Measurements from ENCODE around the gene SELL. TPM values are rescaled to one million over a fixed set of nuclear protein-coding genes. Genes with fewer than 3 reads are reported as not detected.
A peak's percentile ranks its signal among the peaks of the same experiment; 100 is the strongest.
"Not testable (repeated sequence)": the region's sequence is repeated elsewhere in the genome, so short reads cannot be mapped to it uniquely, and the experiment has no call there.

Gene SELL
- polyA plus RNA-seq, 1 donor from 2014 or later: 1,261 TPM

GRCh38 chr1:169692756-169693460, 18.5 kb downstream of the SELL start:
- peaks cover 68 to 86% (median 79%) of the 10 kb centered on the region in 3 donors for H3K4me1 Mint-ChIP-seq
- H3K27ac Mint-ChIP-seq: peak overlapping the region; percentile 41 to 98 (median 87)
- H3K27me3 Mint-ChIP-seq: no peaks in the 10 kb centered on the region
- H3K9me3 Mint-ChIP-seq: no peaks in the 10 kb centered on the region
- peaks cover 9% of the 10 kb centered on the region for H3K36me3 Mint-ChIP-seq
- peak overlapping the region; percentile 22 to 78 (median 50) for H3K4me3 Mint-ChIP-seq

GRCh38 chr1:169690489-169690888, 20.9 kb downstream of the SELL start:
- H3K27ac Mint-ChIP-seq: peak overlapping the region; percentile 84 to 98 (median 85)
- peaks cover 50 to 67% (median 62%) of the 10 kb centered on the region in 3 donors for H3K4me1 Mint-ChIP-seq

GRCh38 chr1:169689395-169689794, 22.0 kb downstream of the SELL start:
- no peaks in the 10 kb centered on the region for H3K27me3 Mint-ChIP-seq
- H3K4me3 Mint-ChIP-seq: peak overlapping the region in 2 of 4 donors; percentile 34 to 61
- peaks cover 39 to 56% (median 51%) of the 10 kb centered on the region in 3 donors for H3K4me1 Mint-ChIP-seq
- no peaks in the 10 kb centered on the region for H3K9me3 Mint-ChIP-seq
- peak overlapping the region; percentile 84 to 98 (median 85) for H3K27ac Mint-ChIP-seq
- peaks cover 3% of the 10 kb centered on the region for H3K36me3 Mint-ChIP-seq

More at GRCh38 chr1:169690489-169690888, 20.9 kb downstream of the SELL start:
- Mint-ChIP-seq H3K4me3 (peak overlapping the region in 3 of 4 donors; percentile 52 to 78 (median 53)), H3K27me3 (no peaks in the 10 kb centered on the region), H3K36me3 (peaks cover 3% of the 10 kb centered on the region), H3K9me3 (no peaks in the 10 kb centered on the region)

- H3K9me3 Mint-ChIP-seq, H3K36me3 Mint-ChIP-seq, H3K4me3 Mint-ChIP-seq, H3K27me3 Mint-ChIP-seq: not testable (repeated sequence)
- H3K4me1 Mint-ChIP-seq: peaks cover 29 to 46% (median 41%) of the 10 kb centered on the region in 3 donors
- H3K27ac Mint-ChIP-seq: peak overlapping the region in 2 of 3 donors; percentile 21 to 80
These were observed 23.0 kb downstream of the SELL start for GRCh38 chr1:169688377-169688776.

GRCh38 chr1:169683661-169684060, 27.8 kb downstream of the SELL start:
- Mint-ChIP-seq H3K4me3 (peak overlapping the region in 1 of 4 donors; percentile 63), H3K36me3 (no peaks in the 10 kb centered on the region), H3K27me3 (no peaks in the 10 kb centered on the region), H3K27ac (no peak overlapping the region), H3K9me3 (no peaks in the 10 kb centered on the region), H3K4me1 (peaks cover 27 to 37% (median 34%) of the 10 kb centered on the region in 3 donors)

GRCh38 chr1:169683168-169683567, 28.3 kb downstream of the SELL start:
- peaks cover 27 to 34% (median 34%) of the 10 kb centered on the region in 3 donors for H3K4me1 Mint-ChIP-seq
- H3K36me3 Mint-ChIP-seq, H3K27ac Mint-ChIP-seq, H3K27me3 Mint-ChIP-seq, H3K9me3 Mint-ChIP-seq: not testable (repeated sequence)
- H3K4me3 Mint-ChIP-seq: peak overlapping the region in 1 of 4 donors; percentile 63

- Mint-ChIP-seq H3K27me3 (no peaks in the 10 kb centered on the region), H3K9me3 (no peaks in the 10 kb centered on the region), H3K4me3 (peak overlapping the region; percentile 60 to 90 (median 82)), H3K36me3 (no peaks in the 10 kb centered on the region), H3K4me1 (peaks cover 35 to 42% (median 39%) of the 10 kb centered on the region in 3 donors), H3K27ac (peak overlapping the region in 2 of 3 donors; percentile 91 to 95)
These were observed 29.3 kb downstream of the SELL start for GRCh38 chr1:169682071-169682470.

GRCh38 chr1:169681140-169681539, 30.3 kb downstream of the SELL start:
- no peaks in the 10 kb centered on the region for H3K36me3 Mint-ChIP-seq
- H3K27me3 Mint-ChIP-seq: no peaks in the 10 kb centered on the region
- no peaks in the 10 kb centered on the region for H3K9me3 Mint-ChIP-seq
- peak overlapping the region in 3 of 4 donors; percentile 73 to 89 (median 74) for H3K4me3 Mint-ChIP-seq
- H3K4me1 Mint-ChIP-seq: peaks cover 42 to 50% (median 47%) of the 10 kb centered on the region in 3 donors
- peak overlapping the region in 2 of 3 donors; percentile 91 to 95 for H3K27ac Mint-ChIP-seq

- Mint-ChIP-seq H3K27me3 (no peaks in the 10 kb centered on the region), H3K9me3 (no peaks in the 10 kb centered on the region), H3K4me3 (peak overlapping the region; percentile 18 to 89 (median 74)), H3K27ac (peak overlapping the region in 2 of 3 donors; percentile 91 to 95), H3K36me3 (no peaks in the 10 kb centered on the region), H3K4me1 (peaks cover 49 to 57% (median 53%) of the 10 kb centered on the region in 3 donors)
These were observed 30.9 kb downstream of the SELL start for GRCh38 chr1:169680377-169681019.

- peaks cover 52 to 57% (median 56%) of the 10 kb centered on the region in 3 donors for H3K4me1 Mint-ChIP-seq
- H3K36me3 Mint-ChIP-seq: no peaks in the 10 kb centered on the region
- H3K9me3 Mint-ChIP-seq: no peaks in the 10 kb centered on the region
- peak overlapping the region in 3 of 4 donors; percentile 15 to 89 (median 74) for H3K4me3 Mint-ChIP-seq
- H3K27ac Mint-ChIP-seq: peak overlapping the region in 2 of 3 donors; percentile 18 to 76
- no peaks in the 10 kb centered on the region for H3K27me3 Mint-ChIP-seq
These were observed 31.7 kb downstream of the SELL start for GRCh38 chr1:169679692-169680091.

- no peaks in the 10 kb centered on the region for H3K27me3 Mint-ChIP-seq
- peaks cover 51 to 63% (median 57%) of the 10 kb centered on the region in 3 donors for H3K4me1 Mint-ChIP-seq
- no peaks in the 10 kb centered on the region for H3K36me3 Mint-ChIP-seq
- peak overlapping the region; percentile 54 to 80 (median 78) for H3K27ac Mint-ChIP-seq
- peaks cover 6 to 9% (median 6%) of the 10 kb centered on the region in 3 donors for H3K9me3 Mint-ChIP-seq
- H3K4me3 Mint-ChIP-seq: peak overlapping the region in 3 of 4 donors; percentile 57 to 85 (median 62)
These were observed 35.4 kb downstream of the SELL start for GRCh38 chr1:169676001-169676400.

- Mint-ChIP-seq H3K9me3 (peaks cover 6 to 9% (median 6%) of the 10 kb centered on the region in 3 donors), H3K27me3 (no peaks in the 10 kb centered on the region), H3K4me1 (peaks cover 45 to 59% (median 48%) of the 10 kb centered on the region in 3 donors), H3K27ac (peak overlapping the region; percentile 39 to 78 (median 39)), H3K36me3 (peaks cover 2% of the 10 kb centered on the region), H3K4me3 (peak overlapping the region in 1 of 4 donors; percentile 50)
These were observed 40.6 kb downstream of the SELL start for GRCh38 chr1:169670836-169671235.

GRCh38 chr1:169670244-169670643, 41.2 kb downstream of the SELL start:
- Mint-ChIP-seq H3K4me3 (peak overlapping the region in 1 of 4 donors; percentile 50), H3K4me1 (peaks cover 40 to 53% (median 43%) of the 10 kb centered on the region in 3 donors), H3K27ac (peak overlapping the region; percentile 39 to 59 (median 39))
- not testable (repeated sequence) for H3K27me3 Mint-ChIP-seq, H3K36me3 Mint-ChIP-seq, H3K9me3 Mint-ChIP-seq

- H3K27me3 Mint-ChIP-seq, H3K36me3 Mint-ChIP-seq, H3K9me3 Mint-ChIP-seq: not testable (repeated sequence)
- H3K4me1 Mint-ChIP-seq: peaks cover 38 to 59% (median 43%) of the 10 kb centered on the region in 3 donors
- peak overlapping the region; percentile 68 to 84 (median 76) for H3K4me3 Mint-ChIP-seq
- H3K27ac Mint-ChIP-seq: peak overlapping the region; percentile 86 to 94 (median 93)
These were observed 43.5 kb downstream of the SELL start for GRCh38 chr1:169667699-169668596.
